H1 (cell line): ENCODE results near the gene HLA-DMB. TPM values are rescaled to one million over a fixed set of nuclear protein-coding genes. Genes with fewer than 3 reads are reported as not detected.

Source experiments
- CTCF ChIA-PET: fragments of 300-600 bp; sonication (Branson Sonifier 250); formaldehyde crosslinking; loops from one replicate; lab custom pipeline; 2021; ENCODE audit not compliant: partially characterized antibody; lab: Charles Lee
- POLR2A ChIA-PET: fragments of 300-600 bp; sonication (Branson Sonifier 250); formaldehyde crosslinking; loops from one replicate; lab custom pipeline; 2021; ENCODE audit warnings: inconsistent platforms; ENCODE audit not compliant: partially characterized antibody; lab: Charles Lee
- DNase-seq, 2 experiments: peaks; one replicate each; pipeline versions ENCODE4 v3.0.0 to v3.0.0-alpha.2; 2010 to 2022; ENCODE audit warnings: low spot score in 2 of 2, low read depth in 1 of 2, mixed read lengths in 1 of 2
- FAIRE-seq: peaks from 2 replicates; lab custom pipeline; 2011; peaks lifted over from hg19 to GRCh38; lab: Jason Lieb, UNC
- H2AFZ ChIP-seq: 2 replicates; pipeline ENCODE4 v1.8.1; 2012; ENCODE audit warnings: low read length, inconsistent platforms
- H2AK5ac ChIP-seq: 2 replicates; pipeline ENCODE4 v1.6.1; 2013; ENCODE audit warnings: low read depth, low read length
- H2BK120ac ChIP-seq: replicated peaks from 2 replicates; pipeline ENCODE3; 2013; ENCODE audit warnings: low read depth, low read length, inconsistent platforms
- H2BK12ac ChIP-seq: 2 replicates; pipeline ENCODE4 v1.6.1; 2013; ENCODE audit warnings: low read depth, low read length
- H2BK15ac ChIP-seq: 2 replicates; pipeline ENCODE4 v1.6.1; 2013; ENCODE audit warnings: low read length
- H2BK20ac ChIP-seq: 2 replicates; pipeline ENCODE4 v1.6.1; 2013; ENCODE audit warnings: low read length
- H2BK5ac ChIP-seq: 2 replicates; pipeline ENCODE4 v1.6.1; 2013; ENCODE audit warnings: low read depth, low read length
- H3K14ac ChIP-seq: 2 replicates; pipeline ENCODE4 v1.6.1; 2013; ENCODE audit warnings: inconsistent platforms; ENCODE audit not compliant: insufficient read length
- H3K18ac ChIP-seq: 2 replicates; pipeline ENCODE4 v1.6.1; 2013; ENCODE audit warnings: low read length; ENCODE audit errors: extremely low read depth
- H3K23ac ChIP-seq: 2 replicates; pipeline ENCODE4 v1.6.1; 2013; ENCODE audit warnings: inconsistent platforms; ENCODE audit not compliant: insufficient read length
- H3K23me2 ChIP-seq: 2 replicates; pipeline ENCODE4 v1.6.1; 2013; ENCODE audit warnings: low read depth, low read length
- H3K27ac ChIP-seq: 2 replicates; pipeline ENCODE4 v1.6.1; 2011; ENCODE audit warnings: low read depth, low read length, inconsistent platforms
- H3K27me3 ChIP-seq, 4 experiments: replicated peaks in 1 of 4; 1 replicate in 1 of 4; 2 replicates in 3 of 4; pipeline versions ENCODE4 v1.6.1 to v1.8.1; 2011 to 2013; ENCODE audit warnings: low read length in 3 of 4, mild to moderate bottlenecking in 3 of 4, inconsistent platforms in 2 of 4, mixed read lengths in 2 of 4, moderate library complexity in 1 of 4; ENCODE audit not compliant: control insufficient read depth in 3 of 4, insufficient read depth in 3 of 4; ENCODE audit errors: extremely low read depth in 1 of 4
- H3K36me3 ChIP-seq, 4 experiments: 2 replicates each; pipeline versions ENCODE4 v1.6.1 to v1.8.1; 2011 to 2013; ENCODE audit warnings: mild to moderate bottlenecking in 4 of 4, low read length in 3 of 4, moderate library complexity in 2 of 4, control low read depth in 1 of 4, inconsistent platforms in 1 of 4; ENCODE audit not compliant: insufficient read depth in 4 of 4, control insufficient read depth in 2 of 4
- H3K4ac ChIP-seq: replicated peaks from 2 replicates; pipeline ENCODE3; 2013; ENCODE audit warnings: low read length, low read depth, mixed read lengths, inconsistent platforms; ENCODE audit not compliant: insufficient read length
- H3K4me1 ChIP-seq, 4 experiments: replicated peaks in 1 of 4; 1 replicate in 1 of 4; 2 replicates in 3 of 4; pipeline versions ENCODE4 v1.6.1 to v1.8.1; 2011 to 2013; ENCODE audit warnings: low read length in 3 of 4, inconsistent platforms in 2 of 4, mixed read lengths in 1 of 4; ENCODE audit not compliant: insufficient read depth in 4 of 4, control insufficient read depth in 3 of 4
- H3K4me2 ChIP-seq, 2 experiments: 2 replicates each; pipeline versions ENCODE4 v1.6.1 to v1.8.1; 2011 to 2013; ENCODE audit warnings: low read depth in 2 of 2, low read length in 2 of 2, control low read depth in 1 of 2, inconsistent platforms in 1 of 2, mild to moderate bottlenecking in 1 of 2; ENCODE audit not compliant: insufficient read depth in 1 of 2
- H3K4me3 ChIP-seq, 4 experiments: fragments of 200-600, 300-600 bp in 1 of 4; sonication (generic), shearing (Covaris generic), sonication (Bioruptor Twin) in 1 of 4; 2 replicates each; pipeline versions ENCODE4 v1.5.1 to v1.8.1; 2011 to 2016; ENCODE audit warnings: low read length in 4 of 4, low read depth in 3 of 4, control low read depth in 2 of 4, inconsistent platforms in 2 of 4, mild to moderate bottlenecking in 2 of 4, mixed read lengths in 1 of 4, moderate library complexity in 1 of 4; ENCODE audit not compliant: insufficient read depth in 2 of 4; ENCODE audit errors: extremely low read depth in 1 of 4
- H3K56ac ChIP-seq: replicated peaks from 2 replicates; pipeline ENCODE3; 2013; ENCODE audit warnings: low read depth, mild to moderate bottlenecking, mixed read lengths, low read length, inconsistent platforms; ENCODE audit not compliant: insufficient read length
- H3K79me1 ChIP-seq: 2 replicates; pipeline ENCODE4 v1.6.1; 2013; ENCODE audit warnings: low read depth, low read length, control low read depth
- H3K79me2 ChIP-seq, 2 experiments: 2 replicates each; pipeline versions ENCODE4 v1.6.1 to v1.8.1; 2012 to 2013; ENCODE audit warnings: low read length in 2 of 2, mild to moderate bottlenecking in 2 of 2, inconsistent platforms in 1 of 2; ENCODE audit not compliant: insufficient read depth in 2 of 2, control insufficient read depth in 1 of 2
- H3K9ac ChIP-seq, 4 experiments: replicated peaks in 1 of 4; 1 replicate in 1 of 4; 2 replicates in 3 of 4; pipeline versions ENCODE4 v1.6.1 to v1.8.1; 2011 to 2013; ENCODE audit warnings: low read depth in 3 of 4, low read length in 3 of 4, control low read depth in 2 of 4, mild to moderate bottlenecking in 2 of 4, moderate library complexity in 2 of 4, inconsistent platforms in 1 of 4; ENCODE audit errors: extremely low read depth in 1 of 4
- H3K9me3 ChIP-seq, 2 experiments: 2 replicates each; pipeline versions ENCODE4 v1.6.1 to v1.8.1; 2012 to 2013; ENCODE audit warnings: mild to moderate bottlenecking in 2 of 2, moderate library complexity in 2 of 2, control low read depth in 1 of 2, inconsistent platforms in 1 of 2, low read depth in 1 of 2, low read length in 1 of 2, mixed read lengths in 1 of 2; ENCODE audit not compliant: insufficient read depth in 2 of 2
- H4K20me1 ChIP-seq, 2 experiments: replicated peaks in 1 of 2; 2 replicates each; pipeline versions ENCODE3 to v1.8.1; 2011 to 2013; ENCODE audit warnings: inconsistent platforms in 2 of 2, low read length in 2 of 2, mild to moderate bottlenecking in 1 of 2; ENCODE audit not compliant: insufficient read depth in 2 of 2, control insufficient read depth in 1 of 2
- H4K5ac ChIP-seq: 2 replicates; pipeline ENCODE4 v1.6.1; 2013; ENCODE audit warnings: low read length, low read depth, mixed read lengths, inconsistent platforms; ENCODE audit not compliant: insufficient read length
- H4K8ac ChIP-seq: 2 replicates; pipeline ENCODE4 v1.8.0; 2013; ENCODE audit warnings: mild to moderate bottlenecking, moderate library complexity, low read length, inconsistent platforms; ENCODE audit not compliant: insufficient read depth; ENCODE audit errors: extremely low read depth
- H4K91ac ChIP-seq: replicated peaks from 2 replicates; pipeline ENCODE3; 2013; ENCODE audit warnings: low read length, mixed read lengths, inconsistent platforms; ENCODE audit not compliant: insufficient read length
- MAFK ChIP-seq: IDR thresholded peaks from 2 replicates; pipeline ENCODE4 v1.6.1; 2012; ENCODE audit warnings: low read depth, mild to moderate bottlenecking, improper control_type of control experiment, low read length
- TAF1 ChIP-seq: IDR thresholded peaks from 2 replicates; pipeline ENCODE4 v1.6.1; 2011; ENCODE audit warnings: mild to moderate bottlenecking, low read depth, low read length
- ZNF274 ChIP-seq: IDR thresholded peaks from 2 replicates; pipeline ENCODE4 v1.7.0; 2012; ENCODE audit warnings: low read length, borderline replicate concordance; ENCODE audit errors: extremely low read depth
- WGBS, 2 experiments: shearing (Covaris generic) in 1 of 2; methylation state at CpG; one replicate each; pipeline versions ENCODE4 v1.1.6 to v1.1.7; 2013 to 2015; ENCODE audit warnings: low lambda C conversion rate in 2 of 2, mixed read lengths in 2 of 2, inconsistent platforms in 1 of 2, low coverage in 1 of 2, missing lambda C conversion rate in 1 of 2; ENCODE audit not compliant: insufficient replicate concordance in 2 of 2, insufficient coverage in 1 of 2, insufficient read length in 1 of 2; ENCODE audit errors: extremely low coverage in 1 of 2, missing lambda C conversion rate in 1 of 2; 5-methylcytosine and 5-hydroxymethylcytosine counted together
- polyA plus RNA-seq, 7 experiments: library from polyadenylated mRNA; depleted of rRNA in 3 of 7; stranded (reverse) in 5 of 7; unstranded in 2 of 7; fragments of >200 nt in 5 of 7; fragments of 200-250 nt in 2 of 7; gene quantifications; 1 replicate in 5 of 7; 2 replicates in 1 of 7; 4 replicates in 1 of 7; pipeline versions ENCODE4 v1.2.1 to v1.2.3, GENCODE V29; 2011 to 2013; ENCODE audit warnings: missing spikeins in 2 of 7, mixed read lengths in 2 of 7
- total RNA-seq: library from RNA; stranded (reverse); fragmentation: NEBNext Ultra II Directional; extraction: Animal tissue kit (Norgen Biotek cat#: 25700); gene quantifications from 2 replicates; pipeline ENCODE4 v1.2.1, GENCODE V29; 2021

HLA-DMB gene
- total and polyA plus RNA-seq, 2 of the 8 experiments (the other 6 are each of a cell fraction or from before 2014, with no cell fraction given), result 2.7 to 4.7 TPM

GRCh38 chr6:32954267-32954666, 13.4 kb upstream of the HLA-DMB start:
- no peak overlapping the region for H3K9ac ChIP-seq
- H2AK5ac ChIP-seq, result no peak overlapping the region
- no peaks in the 10 kb centered on the region for H3K36me3 ChIP-seq
- no peaks in the 10 kb centered on the region for H3K9me3 ChIP-seq
- ChIA-PET CTCF (interaction anchor here (0.9 to 11.1 kb wide), 28 partner anchors 12 to 835 kb away, joined by 3 to 168 read pairs (median 8); partner anchors contain the start of genes BRD2, HLA-DMB, HLA-DPB1 and PSMB8), POLR2A (interaction anchor here (2.7 to 33.3 kb wide), 4 partner anchors 10 to 60 kb away, joined by 10 to 1158 read pairs (median 15); partner anchors contain the start of genes BRD2 and HLA-DMB)
- no peak overlapping the region for H2AFZ ChIP-seq
- no peak overlapping the region for H3K27ac ChIP-seq
- no peak overlapping the region for H2BK15ac ChIP-seq
- H3K79me2 ChIP-seq, result no peaks in the 10 kb centered on the region
- H3K4me2 ChIP-seq, result no peak overlapping the region
- H3K56ac ChIP-seq, result no peak overlapping the region
- H3K23ac ChIP-seq, result no peak overlapping the region
- WGBS, 2 experiments, result 82% methylated on average over 4 of the region's 4 CpGs; no CpG with 5 or more reads in 1 of the 2 experiments
- H3K4me3 ChIP-seq, result no peak overlapping the region
- no peak overlapping the region for H2BK20ac ChIP-seq
- no peak overlapping the region for H3K14ac ChIP-seq
- H4K8ac ChIP-seq, result no peak overlapping the region
- no peaks in the 10 kb centered on the region; a peak in 1 of 7 replicates for H3K27me3 ChIP-seq
- H3K4ac ChIP-seq, result no peak overlapping the region
- no peaks in the 10 kb centered on the region for H3K79me1 ChIP-seq
- H2BK120ac ChIP-seq, result no peak overlapping the region
- DNase-seq, result no peak
- no peak overlapping the region for H4K91ac ChIP-seq
- FAIRE-seq, result no peak
- no peak overlapping the region for H2BK12ac ChIP-seq
- peaks cover 0 to 10% (median 3%) of the 10 kb centered on the region in 4 experiments; a peak in 5 of 7 replicates for H3K4me1 ChIP-seq
- H3K18ac ChIP-seq, result no peak overlapping the region
- TF ChIP-seq ZNF274 (no peak), TAF1 (no peak), MAFK (no peak)
- no peak overlapping the region for H2BK5ac ChIP-seq
- H3K23me2 ChIP-seq, result 0 out of 2 replicates have a peak, but pooled peaks cover 4% of the 10 kb centered on the region
- H4K20me1 ChIP-seq, result peaks cover 0 to 7% of the 10 kb centered on the region in 2 experiments
- no peak overlapping the region for H4K5ac ChIP-seq
